CD4-positive, alpha-beta T cell treated with Interferon alpha-2 for 1 hour (primary cell): Measurements from ENCODE around the gene POLR3G.

Source experiments
- DNase-seq, 2 donors: peaks; one replicate each; pipeline ENCODE4 v3.0.0-alpha.2; 2020 to 2022

POLR3G gene

GRCh38 chr5:90504743-90505142 is 30.1 kb downstream of the POLR3G start:
- no peak for DNase-seq

GRCh38 chr5:90506221-90506620 is 31.6 kb downstream of the POLR3G start:
- DNase-seq, result no peak

- DNase-seq, result no peak
These were observed 35.8 kb downstream of the POLR3G start for GRCh38 chr5:90510438-90510837.

DNA sequence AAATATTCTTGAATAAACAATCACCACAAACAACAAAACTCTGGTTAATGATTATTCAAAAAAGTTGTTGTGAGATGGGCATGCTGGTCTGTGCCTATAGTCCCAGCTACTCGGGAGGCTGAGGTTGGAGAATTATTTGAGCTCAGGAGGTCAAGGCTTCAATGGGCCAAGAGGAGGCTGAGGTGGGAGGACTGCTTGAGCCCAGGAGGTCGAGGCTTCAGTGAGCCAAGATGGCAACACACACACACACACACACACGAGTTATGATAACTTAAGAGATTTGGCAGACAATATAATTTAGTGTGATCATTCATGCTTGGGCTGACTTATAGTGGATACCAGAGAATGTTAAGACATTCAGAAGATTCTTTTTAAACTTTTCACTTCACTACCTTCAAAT is 39.9 kb downstream of the POLR3G start:
- DNase-seq, result no peak

- no peak for DNase-seq
These were observed 44.0 kb downstream of the POLR3G start for GRCh38 chr5:90518661-90519060.

DNA sequence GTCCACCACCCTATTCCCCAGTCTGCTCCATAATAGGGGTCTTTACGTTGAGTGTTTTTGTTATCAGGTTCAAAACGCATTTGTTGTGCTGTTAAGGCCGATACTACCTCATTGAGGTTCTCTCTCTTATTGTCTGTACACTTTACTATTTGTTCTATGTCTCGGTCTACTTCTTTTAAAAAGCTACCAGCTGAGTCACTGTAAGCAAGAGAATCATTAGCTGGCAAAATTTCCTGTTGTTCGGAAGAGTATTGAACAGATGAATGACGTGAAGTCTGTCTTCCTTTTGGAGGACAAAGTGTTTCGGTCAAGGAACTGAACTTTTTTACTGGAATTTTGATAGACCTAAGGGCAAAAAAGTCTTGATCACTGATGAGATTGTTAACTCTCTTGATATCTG is 44.4 kb downstream of the POLR3G start:
- DNase-seq, result no peak

DNA sequence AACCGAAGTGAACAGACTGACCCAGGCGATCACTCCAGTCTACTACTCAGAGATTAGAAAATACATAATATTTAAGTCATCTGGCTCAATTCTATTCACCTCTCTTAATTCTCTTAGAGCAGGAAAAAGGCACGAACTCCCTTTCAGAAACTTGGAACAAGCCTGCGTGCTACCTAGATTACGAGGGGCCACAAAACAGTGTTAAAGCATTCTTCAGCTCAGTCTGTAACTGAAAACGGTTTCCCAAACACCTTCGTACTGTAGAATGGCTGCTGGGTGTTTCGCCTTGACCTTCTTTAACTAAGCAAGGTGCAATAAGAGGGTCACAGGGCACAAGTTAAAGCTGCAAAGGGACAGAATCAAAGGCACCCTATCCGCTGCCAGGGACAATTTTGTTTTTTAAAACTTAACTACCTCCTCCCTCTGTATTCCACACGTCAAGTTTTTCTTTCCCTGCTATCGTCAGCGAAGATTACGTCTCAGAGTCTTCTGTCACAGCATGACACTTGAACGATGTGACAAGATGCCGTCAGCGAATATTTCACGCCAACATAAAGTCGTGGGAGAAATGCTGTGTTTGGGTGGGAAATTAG is 54.0 kb downstream of the POLR3G start:
- peak in 1 of 2 donors; percentile 50 for DNase-seq

DNA sequence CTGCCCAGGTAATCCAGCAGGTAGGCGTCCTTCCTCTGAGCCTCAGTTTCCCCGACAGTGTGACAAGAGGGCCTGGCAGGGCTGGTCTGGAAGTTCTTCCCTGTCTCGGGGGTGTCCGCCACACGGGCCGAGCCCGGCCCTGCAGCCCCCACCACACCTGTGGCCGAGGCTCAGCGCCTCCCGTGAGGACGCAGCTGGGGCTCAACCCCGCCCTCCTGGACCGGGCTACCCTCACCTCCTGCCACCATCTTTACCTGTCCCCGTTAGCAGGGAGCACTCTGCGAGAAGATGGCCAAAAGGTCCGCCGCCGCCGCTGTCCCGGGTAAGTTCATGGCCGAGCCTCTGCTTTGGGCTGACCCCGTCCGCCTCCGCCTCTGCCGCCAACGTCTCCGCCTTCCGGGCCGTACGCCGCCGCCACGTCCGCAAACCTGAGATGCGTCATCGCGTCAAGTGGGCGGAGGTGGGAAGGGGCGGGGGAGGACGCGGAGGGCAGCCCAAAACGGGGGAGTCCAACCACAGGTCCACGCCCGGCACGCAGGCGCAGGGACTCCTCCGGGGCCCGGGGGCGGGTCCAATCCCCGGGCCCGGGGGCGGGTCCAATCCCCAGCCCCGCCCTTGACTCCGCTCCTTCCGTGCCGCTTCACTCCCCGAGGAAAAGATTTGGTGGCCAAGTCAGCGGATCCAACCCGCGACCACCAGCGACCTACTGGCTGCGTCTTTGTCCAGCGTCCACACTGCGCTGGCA is 54.7 kb downstream of the POLR3G start, which contains the start of gene LYSMD3:
LYSMD3 (minus strand) TSS at position 391 of the 745 bp plus-strand sequence. CDS start 4,295 bp downstream, outside the sequence.
- peak; percentile 97 for DNase-seq

DNA sequence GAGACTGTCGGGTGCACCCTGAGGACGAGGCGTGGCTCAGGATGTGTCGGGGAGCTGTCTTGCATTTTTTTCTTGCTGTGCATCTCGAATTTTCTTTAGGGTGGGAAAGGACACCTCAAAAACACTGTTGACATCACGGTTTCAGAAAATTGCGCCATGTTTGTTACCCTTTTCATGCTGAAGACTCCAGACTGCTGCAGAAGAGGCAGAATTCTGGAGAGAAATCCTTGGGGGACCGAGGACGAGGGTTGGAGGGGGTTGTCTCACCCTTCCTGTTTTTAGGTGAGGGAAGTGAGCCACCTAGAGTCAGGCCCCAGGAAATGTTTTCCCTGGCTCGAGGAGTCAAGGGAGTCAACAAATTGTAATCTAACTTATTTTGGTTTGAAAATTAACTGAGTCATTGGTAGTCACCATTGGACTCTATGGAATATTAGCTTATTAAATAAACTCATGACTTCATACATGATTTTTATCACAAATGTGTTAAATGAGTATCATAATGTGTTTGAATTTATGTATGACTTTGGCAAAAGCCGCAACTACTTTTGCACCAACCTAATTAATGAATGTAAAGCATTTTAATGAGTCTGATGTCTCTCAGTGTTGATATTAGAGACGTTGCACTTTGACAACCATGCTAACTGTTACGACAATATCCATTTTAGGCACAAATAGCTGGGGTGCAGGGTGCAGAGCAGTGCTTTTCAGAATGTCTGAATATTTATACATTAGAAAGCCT is 55.4 kb downstream of the POLR3G start:
- no peak for DNase-seq

GRCh38 chr5:90530736-90531487 is 56.2 kb downstream of the POLR3G start:
- DNase-seq, result no peak

DNA sequence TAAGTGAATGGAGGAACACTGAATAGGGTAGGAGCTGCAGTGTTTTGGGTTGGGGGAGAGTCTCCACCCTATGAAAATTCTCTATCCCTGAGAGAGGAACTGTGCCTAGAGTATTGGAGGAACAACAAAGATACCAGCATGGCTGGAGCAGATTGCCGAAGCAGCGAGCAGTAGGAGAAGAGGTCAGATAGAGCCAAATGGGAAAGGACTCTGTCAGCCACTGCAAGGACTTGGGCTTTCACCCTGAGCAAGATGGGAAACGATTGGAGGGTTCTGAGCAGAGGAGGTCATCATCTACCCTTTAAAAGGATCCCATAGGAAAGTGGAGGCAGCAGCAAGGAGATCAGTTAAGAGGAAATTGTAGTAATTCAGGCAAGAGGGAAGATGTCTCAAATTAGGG is 59.1 kb downstream of the POLR3G start:
- DNase-seq, result no peak

GRCh38 chr5:90534922-90535321 is 60.3 kb downstream of the POLR3G start:
- no peak for DNase-seq

DNA sequence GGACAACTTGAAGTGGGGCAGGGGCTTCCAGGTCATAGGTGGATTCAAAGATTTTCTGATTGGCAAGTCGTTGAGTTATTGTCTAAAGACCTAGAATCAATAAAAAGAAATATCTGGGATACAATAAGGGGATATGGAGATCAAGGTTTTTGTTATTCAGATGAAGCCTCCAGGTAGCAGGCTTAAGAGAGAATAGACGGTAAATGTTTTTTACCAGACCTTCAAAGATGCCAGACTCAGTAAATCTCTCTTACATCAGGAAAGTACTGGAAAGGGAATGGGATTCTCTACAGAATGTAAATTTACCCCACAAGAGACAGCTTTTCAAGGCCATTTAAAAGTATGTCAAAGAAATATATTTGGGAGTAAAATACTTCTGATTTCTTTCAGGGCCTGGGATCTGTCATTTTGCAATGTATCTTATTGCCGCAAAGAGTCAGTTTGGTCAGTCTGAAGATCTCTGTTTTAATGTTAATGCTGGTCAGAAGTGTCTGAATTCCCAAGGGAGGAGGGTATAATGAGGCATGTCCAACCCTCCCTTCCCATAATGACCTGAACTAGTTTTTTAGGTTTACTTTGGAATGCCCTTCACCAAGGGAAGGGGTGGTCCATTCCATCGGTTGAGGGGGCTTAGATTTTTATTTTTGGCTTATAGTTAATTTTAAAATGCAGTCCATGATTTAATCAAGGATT is 68.3 kb downstream of the POLR3G start:
- no peak for DNase-seq

- DNase-seq, result no peak
These were observed 70.8 kb downstream of the POLR3G start for GRCh38 chr5:90545511-90545910.

DNA sequence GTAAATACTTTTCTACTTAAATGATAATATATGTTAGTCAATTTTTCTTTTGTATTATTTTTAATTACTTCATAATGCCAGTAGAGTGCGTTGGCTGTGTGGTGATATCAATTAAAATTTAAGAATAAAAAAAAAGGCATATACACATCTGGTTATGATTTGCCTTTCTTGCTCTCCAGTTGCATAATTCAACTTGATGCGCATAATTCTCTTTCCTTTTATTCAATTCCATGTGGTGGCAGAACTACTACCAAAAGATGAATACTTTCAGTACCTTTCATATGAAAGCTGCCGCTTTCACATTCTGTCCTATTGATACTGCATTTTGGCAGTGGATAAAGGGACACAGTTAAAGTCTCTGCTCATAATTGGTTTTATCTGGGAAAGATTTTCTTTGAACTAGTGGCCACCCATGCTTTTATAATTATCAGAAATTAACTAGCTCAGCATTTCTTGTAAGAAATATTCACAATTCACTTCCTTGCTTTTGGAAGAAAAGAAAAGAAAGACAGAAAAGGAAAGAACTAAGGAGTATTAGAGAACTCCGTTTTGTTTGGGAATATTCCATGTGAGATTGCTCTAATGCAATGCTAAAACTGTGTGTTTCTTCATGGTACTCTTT is 71.7 kb downstream of the POLR3G start:
- no peak for DNase-seq

GRCh38 chr5:90547072-90547536 is 72.4 kb downstream of the POLR3G start:
- no peak for DNase-seq

DNA sequence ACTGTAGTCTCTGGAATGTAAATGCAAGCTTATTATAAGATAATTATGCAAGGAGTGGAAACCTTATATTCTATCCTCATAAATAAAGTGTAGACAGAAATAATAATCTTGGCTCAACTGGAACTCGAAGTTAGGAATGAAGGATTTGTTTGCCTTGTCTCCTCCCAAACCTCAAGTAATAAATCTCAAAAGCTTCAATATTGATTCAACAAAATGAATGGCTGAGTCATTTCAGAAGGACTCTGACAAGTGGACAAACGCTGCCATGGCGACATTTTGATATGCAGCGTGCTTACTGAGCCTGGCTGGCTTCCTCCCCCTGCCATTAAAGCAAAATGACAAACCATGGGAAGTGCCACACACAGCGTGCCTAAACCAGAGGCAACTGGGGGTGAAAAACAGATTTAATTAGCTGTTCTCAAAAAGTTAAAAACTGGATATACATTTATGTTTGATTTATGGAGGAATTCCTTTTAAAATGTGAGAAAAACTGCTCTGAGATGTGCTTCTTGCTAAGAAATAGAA is 73.5 kb downstream of the POLR3G start:
- no peak for DNase-seq

DNA sequence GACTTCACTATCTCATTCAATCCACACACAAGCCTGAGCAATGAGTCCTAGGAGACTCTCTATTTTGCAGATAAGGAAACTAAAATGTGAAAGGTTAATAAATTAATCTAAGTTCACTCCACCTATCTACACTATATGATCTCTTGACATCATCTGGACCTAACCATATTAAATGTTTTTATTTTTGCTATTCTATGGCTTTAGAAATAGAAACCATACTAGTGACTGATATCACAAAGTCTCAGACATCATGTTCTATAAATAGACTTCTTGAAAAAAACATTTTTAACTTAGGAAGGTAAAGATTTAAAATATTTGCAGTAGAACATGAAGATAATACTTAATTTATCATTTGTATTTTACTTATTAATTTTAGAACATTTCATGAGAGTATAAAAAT is 74.6 kb downstream of the POLR3G start:
- no peak for DNase-seq

GRCh38 chr5:90549729-90550275 is 75.1 kb downstream of the POLR3G start:
- no peak for DNase-seq

DNA sequence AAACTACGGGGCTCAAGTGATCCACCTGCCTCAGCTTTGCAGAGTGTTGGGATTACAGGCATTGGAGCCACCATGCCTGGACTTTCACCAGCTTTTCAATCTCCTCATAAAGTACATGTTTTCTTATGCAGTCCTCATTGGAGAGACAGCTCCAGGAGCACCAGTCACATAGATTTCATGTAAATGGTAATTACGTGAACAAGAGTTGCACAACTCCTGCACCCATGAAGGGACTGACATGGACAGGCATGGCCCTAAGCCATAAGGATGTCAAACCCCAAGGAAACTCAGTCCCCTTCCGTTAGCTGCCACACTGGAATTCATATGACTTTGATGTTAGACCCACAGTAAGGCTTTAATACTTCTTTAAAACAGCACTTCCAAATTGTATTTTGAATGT is 76.3 kb downstream of the POLR3G start:
- DNase-seq, result no peak

DNA sequence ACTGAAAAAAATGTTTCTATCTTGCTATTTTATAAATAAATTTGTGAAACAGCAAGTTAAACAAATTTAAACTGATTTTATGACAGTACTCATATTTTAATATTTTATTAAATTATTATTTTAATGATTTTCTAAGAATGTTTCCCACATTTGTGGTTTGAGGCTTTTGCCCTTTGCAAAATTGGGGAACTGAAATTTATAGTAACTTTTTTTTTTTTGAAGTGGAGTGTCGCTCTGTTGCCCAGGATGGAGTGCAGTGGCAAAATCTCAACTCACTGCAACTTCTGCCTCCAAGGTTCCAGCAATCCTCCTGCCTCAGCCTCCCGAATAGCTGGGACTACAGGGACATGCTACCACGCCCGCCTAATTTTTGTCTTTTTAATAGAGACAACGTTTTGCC is 76.7 kb downstream of the POLR3G start:
- no peak for DNase-seq
